NCI-H345 treated with DMSO at 0.1 percent for 48 hours (cell line): Measurements from ENCODE around the gene GGACT.

Experiments
- DNase-seq: peaks from one replicate; lab custom pipeline; 2025; ENCODE audit not compliant: unreplicated experiment; lab: John Stamatoyannopoulos, UW

GGACT gene

DNA sequence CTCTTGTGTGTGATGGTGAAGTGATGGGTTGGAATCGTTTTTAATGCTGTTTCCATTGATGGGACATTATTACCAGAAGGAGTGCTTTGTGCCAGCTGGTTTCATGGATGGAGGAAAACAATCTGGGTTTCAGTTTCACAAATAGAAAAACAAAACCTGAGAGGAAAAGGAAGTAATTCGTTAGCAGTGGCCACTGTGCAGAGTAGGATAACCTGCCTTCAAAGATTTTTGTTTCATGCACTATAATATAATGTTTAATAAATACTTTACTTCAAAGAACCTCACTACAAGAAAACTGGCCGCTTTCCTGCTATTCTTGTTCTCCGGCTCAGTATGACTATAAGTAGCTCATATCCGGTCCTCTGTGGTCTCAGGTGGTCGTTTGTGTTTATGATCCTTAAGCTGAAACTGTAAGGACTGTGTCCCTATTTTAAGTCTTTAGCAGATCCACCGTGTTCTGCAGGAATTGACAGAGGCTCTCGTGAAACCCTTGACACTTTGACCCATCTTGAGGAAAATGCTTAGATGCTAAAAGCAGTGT lies 104.7 kb downstream of the GGACT start:
- no peak for DNase-seq

DNA sequence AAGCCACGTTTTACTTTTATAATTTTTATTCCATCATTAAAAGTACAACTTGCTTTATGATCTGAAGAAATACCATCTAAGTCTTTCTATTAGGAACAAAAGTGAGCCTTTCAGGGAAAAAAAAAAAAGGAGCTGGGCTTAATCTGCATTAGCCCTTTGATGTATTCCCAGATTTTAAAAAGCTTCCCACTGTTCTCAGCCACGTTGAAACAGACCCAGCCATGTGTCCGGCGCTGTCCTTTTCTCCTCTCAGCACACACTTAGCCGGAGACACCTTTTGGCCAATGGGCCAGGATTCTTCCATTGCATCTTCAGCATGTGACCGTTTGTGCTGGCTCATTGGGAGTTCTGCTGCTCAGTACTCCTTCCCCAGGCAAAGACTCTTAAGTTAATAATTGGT lies 105.5 kb downstream of the GGACT start:
- DNase-seq = no peak

GRCh38 chr13:100480676-100481075 lies 107.9 kb downstream of the GGACT start:
- DNase-seq = no peak
